VCaP (cell line): Measurements from ENCODE around the gene BICDL1.

ENCODE experiments used
- H3K27ac ChIP-seq: fragments of 450-650 bp; 2 replicates; pipeline ENCODE4 v1.5.1; 2017
- CTCF ChIP-seq: fragments of 450-650 bp; conservative IDR thresholded peaks from 2 replicates; pipeline ENCODE4 v1.5.1; 2017; ENCODE audit warnings: mild to moderate bottlenecking, moderate library complexity

The BICDL1 gene

GRCh38 chr12:119988472-119989360, at the start of gene BICDL1:
TSS of gene BICDL1 (plus strand) at chr12:119989236. CDS start at chr12:119989869, 633 bp downstream.
- peak; percentile 40 for TF ChIP-seq CTCF
- peak within 1 kb of the TSS; percentile 95 for H3K27ac ChIP-seq

GRCh38 chr12:119940897-119941296, 48.1 kb upstream of the BICDL1 start:
- TF ChIP-seq CTCF = no peak
- no peak overlapping the region for H3K27ac ChIP-seq

GRCh38 chr12:119942386-119942785, 46.6 kb upstream of the BICDL1 start:
- H3K27ac ChIP-seq = no peak overlapping the region
- TF ChIP-seq CTCF = no peak

- H3K27ac ChIP-seq = no peak overlapping the region
- no peak for TF ChIP-seq CTCF
Observed at GRCh38 chr12:119946213-119946612, 42.8 kb upstream of the BICDL1 start.

GRCh38 chr12:119949145-119949544, 39.9 kb upstream of the BICDL1 start:
- TF ChIP-seq CTCF = no peak
- no peak overlapping the region for H3K27ac ChIP-seq

GRCh38 chr12:119949594-119949993, 39.4 kb upstream of the BICDL1 start:
- no peak for TF ChIP-seq CTCF
- H3K27ac ChIP-seq = no peak overlapping the region

GRCh38 chr12:119956047-119956446, 33.0 kb upstream of the BICDL1 start:
- H3K27ac ChIP-seq = no peak overlapping the region
- no peak for TF ChIP-seq CTCF
